Sigmoid colon (tissue), 7 donors: ENCODE data around the gene GOLGA7B. TPM values are rescaled to one million over a fixed set of nuclear protein-coding genes. Genes with fewer than 3 reads are reported as not detected.
A peak's percentile ranks its signal among the peaks of the same experiment; 100 is the strongest.

Experiments
- DNase-seq: peaks from one replicate; pipeline ENCODE4 v3.0.0-alpha.2; 2019
- H3K27ac ChIP-seq, 4 donors: fragments of 200-600 bp; sonication (generic); one replicate each; pipeline ENCODE4 v1.5.1; 2016 to 2019; ENCODE audit warnings: mild to moderate bottlenecking in 1 of 4
- H3K27me3 ChIP-seq, 3 donors: fragments of 200-600 bp; sonication (generic); one replicate each; pipeline ENCODE4 v1.5.1; 2019; ENCODE audit warnings: mild to moderate bottlenecking in 1 of 3
- H3K36me3 ChIP-seq, 4 donors: fragments of 200-600 bp; sonication (generic); one replicate each; pipeline ENCODE4 v1.5.1; 2016 to 2019
- H3K4me1 ChIP-seq, 4 donors: fragments of 200-600 bp; sonication (generic); one replicate each; pipeline ENCODE4 v1.5.1; 2017 to 2019
- H3K4me3 ChIP-seq, 4 donors: fragments of 200-600 bp; sonication (generic); one replicate each; pipeline ENCODE4 v1.5.1; 2017 to 2019; ENCODE audit warnings: mild to moderate bottlenecking in 2 of 4, moderate library complexity in 1 of 4
- H3K9me3 ChIP-seq, 4 donors: fragments of 200-600 bp in 3 of 4; sonication (generic) in 3 of 4; one replicate each; pipeline versions ENCODE4 v1.5.1 to v1.6.1; 2013 to 2019
- EP300 ChIP-seq, 4 donors: sonication (generic); formaldehyde crosslinking; IDR thresholded peaks; one replicate each; pipeline ENCODE4 v1.6.1; 2017; ENCODE audit warnings: antibody characterized with exemption in 4 of 4
- POLR2A ChIP-seq, 2 donors: fragments of 450-650 bp; IDR thresholded peaks; one replicate each; pipeline ENCODE4 v1.6.1; 2016; ENCODE audit warnings: antibody characterized with exemption in 2 of 2, mild to moderate bottlenecking in 2 of 2, moderate library complexity in 2 of 2
- POLR2AphosphoS5 ChIP-seq, 4 donors: sonication (generic); formaldehyde crosslinking; IDR thresholded peaks; one replicate each; pipeline ENCODE4 v1.6.1; 2017; ENCODE audit warnings: antibody characterized with exemption in 4 of 4
- WGBS, 2 donors: extraction: QIAGEN DNeasy Blood & Tissue Kit; methylation state at CpG; one replicate each; pipeline ENCODE4 v1.1.7; 2013; 5-methylcytosine and 5-hydroxymethylcytosine counted together
- intact Hi-C: fragments of 100-400 bp; cut with DNase I; formaldehyde crosslinking; loops from one replicate; pipeline ENCODE4 v1.15.1; 2023
- polyA plus RNA-seq, 3 donors: library from polyadenylated mRNA; stranded (reverse); fragments of 200-250 nt; gene quantifications; one replicate each; pipeline ENCODE4 v1.2.3, GENCODE V29; 2013
- total RNA-seq, 4 donors: library from RNA; depleted of rRNA; stranded (reverse); fragments of >200 nt; gene quantifications; one replicate each; pipeline ENCODE4 v1.1.0, GENCODE V29; 2016
- TF ChIP-seq, protein P1 (sequence below), 4 experiments: fragments of 450-650 bp in 3 of 4; fragments of 200-600 bp in 1 of 4; IDR thresholded peaks; one replicate each; pipeline ENCODE4 v1.5.1; 2016 to 2019; ENCODE audit warnings: antibody characterized with exemption in 4 of 4, mild to moderate bottlenecking in 3 of 4, moderate library complexity in 2 of 4
- donor health status: healthy with polysubstance abuse.
- donor health status: Bipolar disorder and iron deficiency.
- donor health status: healthy.

GOLGA7B gene
- total and polyA plus RNA-seq, 7 donors = 0.16 to 1.4 (median 0.71) TPM

GRCh38 chr10:97849103-97849686 lies 448 bp upstream of the GOLGA7B start:
- no peak for TF ChIP-seq POLR2AphosphoS5 (IDR thresholded peaks at IDR 0.05)
- no peak for TF ChIP-seq EP300 (IDR thresholded peaks at IDR 0.05)
- TF ChIP-seq, protein P1, sequence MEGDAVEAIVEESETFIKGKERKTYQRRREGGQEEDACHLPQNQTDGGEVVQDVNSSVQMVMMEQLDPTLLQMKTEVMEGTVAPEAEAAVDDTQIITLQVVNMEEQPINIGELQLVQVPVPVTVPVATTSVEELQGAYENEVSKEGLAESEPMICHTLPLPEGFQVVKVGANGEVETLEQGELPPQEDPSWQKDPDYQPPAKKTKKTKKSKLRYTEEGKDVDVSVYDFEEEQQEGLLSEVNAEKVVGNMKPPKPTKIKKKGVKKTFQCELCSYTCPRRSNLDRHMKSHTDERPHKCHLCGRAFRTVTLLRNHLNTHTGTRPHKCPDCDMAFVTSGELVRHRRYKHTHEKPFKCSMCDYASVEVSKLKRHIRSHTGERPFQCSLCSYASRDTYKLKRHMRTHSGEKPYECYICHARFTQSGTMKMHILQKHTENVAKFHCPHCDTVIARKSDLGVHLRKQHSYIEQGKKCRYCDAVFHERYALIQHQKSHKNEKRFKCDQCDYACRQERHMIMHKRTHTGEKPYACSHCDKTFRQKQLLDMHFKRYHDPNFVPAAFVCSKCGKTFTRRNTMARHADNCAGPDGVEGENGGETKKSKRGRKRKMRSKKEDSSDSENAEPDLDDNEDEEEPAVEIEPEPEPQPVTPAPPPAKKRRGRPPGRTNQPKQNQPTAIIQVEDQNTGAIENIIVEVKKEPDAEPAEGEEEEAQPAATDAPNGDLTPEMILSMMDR (IDR thresholded peaks at IDR 0.05) = no peak
- TF ChIP-seq POLR2A (IDR thresholded peaks at IDR 0.05) = no peak
- intact Hi-C loops = no loop called here
- no peaks in the 10 kb centered on the region for H3K36me3 ChIP-seq
- H3K27me3 ChIP-seq = peaks cover 31 to 58% (median 41%) of the 10 kb centered on the region in 3 donors
- no peaks in the 10 kb centered on the region for H3K9me3 ChIP-seq
- 2 to 4% methylated on average over 16 of the region's 16 CpGs for WGBS, 2 donors
- DNase-seq = no peak
- H3K27ac ChIP-seq = no peak overlapping the region
- peak overlapping the region in 3 of 4 donors; percentile 45 to 53 (median 52) for H3K4me3 ChIP-seq
- H3K4me1 ChIP-seq = peaks cover 0 to 15% (median 13%) of the 10 kb centered on the region in 4 donors

DNA sequence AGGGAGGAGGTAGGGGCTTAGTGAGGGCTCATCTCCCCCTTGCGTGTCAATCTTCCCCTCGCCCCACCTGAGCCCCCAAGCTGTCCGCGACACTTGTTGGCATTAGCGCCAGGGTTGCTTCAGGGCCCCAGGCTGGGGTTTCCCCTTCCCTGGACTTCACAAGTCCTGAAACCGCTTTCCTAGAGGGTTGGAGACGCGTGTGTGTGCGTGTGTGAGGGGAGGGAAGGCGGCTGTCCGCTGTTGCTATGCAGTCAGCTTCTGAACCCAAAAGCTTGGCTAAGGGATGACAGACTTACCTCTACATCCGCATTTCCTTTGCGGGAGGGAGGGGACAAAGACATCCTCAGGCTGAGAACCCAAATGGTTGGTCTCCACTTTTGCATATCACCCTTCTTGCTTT lies 803 bp downstream of the GOLGA7B start:
- intact Hi-C loops = no loop called here
- TF ChIP-seq POLR2A (IDR thresholded peaks at IDR 0.05) (no peak), POLR2AphosphoS5 (IDR thresholded peaks at IDR 0.05) (no peak), EP300 (IDR thresholded peaks at IDR 0.05) (no peak)
- TF ChIP-seq, protein P1 (IDR thresholded peaks at IDR 0.05) = no peak
- no peak for DNase-seq
- H3K4me3 ChIP-seq = peak overlapping the region in 3 of 4 donors; percentile 45 to 53 (median 52)
- no peak overlapping the region for H3K27ac ChIP-seq
- no peaks in the 10 kb centered on the region for H3K36me3 ChIP-seq
- peaks cover 31 to 69% (median 46%) of the 10 kb centered on the region in 3 donors for H3K27me3 ChIP-seq
- H3K9me3 ChIP-seq = no peaks in the 10 kb centered on the region
- peaks cover 0 to 15% (median 13%) of the 10 kb centered on the region in 4 donors for H3K4me1 ChIP-seq
- WGBS, 2 donors = 8 to 14% methylated on average over 13 of the region's 13 CpGs

GRCh38 chr10:97851341-97852001 lies 1.8 kb downstream of the GOLGA7B start:
- peaks cover 0 to 15% (median 13%) of the 10 kb centered on the region in 4 donors for H3K4me1 ChIP-seq
- TF ChIP-seq, protein P1 (IDR thresholded peaks at IDR 0.05) = no peak
- TF ChIP-seq POLR2A (IDR thresholded peaks at IDR 0.05) (no peak), POLR2AphosphoS5 (IDR thresholded peaks at IDR 0.05) (no peak), EP300 (IDR thresholded peaks at IDR 0.05) (no peak)
- peaks cover 31 to 74% (median 46%) of the 10 kb centered on the region in 3 donors for H3K27me3 ChIP-seq
- intact Hi-C loops = no loop called here
- H3K4me3 ChIP-seq = no peak overlapping the region
- no peaks in the 10 kb centered on the region for H3K36me3 ChIP-seq
- WGBS, 2 donors = 68 to 79% methylated on average over 7 of the region's 7 CpGs
- H3K9me3 ChIP-seq = no peaks in the 10 kb centered on the region
- no peak for DNase-seq
- H3K27ac ChIP-seq = no peak overlapping the region

GRCh38 chr10:97852277-97852676 lies 2.6 kb downstream of the GOLGA7B start:
- TF ChIP-seq EP300 (IDR thresholded peaks at IDR 0.05) (no peak), POLR2A (IDR thresholded peaks at IDR 0.05) (no peak), POLR2AphosphoS5 (IDR thresholded peaks at IDR 0.05) (no peak)
- TF ChIP-seq, protein P1 (IDR thresholded peaks at IDR 0.05) = no peak
- 72% methylated on average over 3 of the region's 3 CpGs for WGBS, 2 donors
- Histone ChIP-seq H3K9me3 (no peaks in the 10 kb centered on the region), H3K36me3 (no peaks in the 10 kb centered on the region), H3K27me3 (peaks cover 31 to 74% (median 46%) of the 10 kb centered on the region in 3 donors), H3K4me3 (no peak overlapping the region), H3K27ac (no peak overlapping the region), H3K4me1 (peaks cover 0 to 15% (median 13%) of the 10 kb centered on the region in 4 donors)
- intact Hi-C loops = no loop called here
- no peak for DNase-seq
